Nephron progenitor cell (in vitro differentiated cells): Measurements from ENCODE around the gene TSPEAR.

Experiments
- DNase-seq: peaks from one replicate; pipeline ENCODE4 v3.0.0; 2021
- H3K27ac Mint-ChIP-seq: 2 replicates; pipeline ENCODE4 v1.8.0; 2021; ENCODE audit warnings: mild to moderate bottlenecking, moderate library complexity, mixed read lengths
- H3K27me3 Mint-ChIP-seq: 2 replicates; pipeline ENCODE4 v1.8.0; 2021; ENCODE audit warnings: mild to moderate bottlenecking, low read depth, mixed read lengths; ENCODE audit not compliant: poor library complexity
- H3K36me3 Mint-ChIP-seq: 2 replicates; pipeline ENCODE4 v1.8.0; 2021; ENCODE audit warnings: low read depth, mixed read lengths
- H3K4me1 Mint-ChIP-seq: 2 replicates; pipeline ENCODE4 v1.8.0; 2021; ENCODE audit warnings: mixed read lengths
- H3K4me3 Mint-ChIP-seq: 2 replicates; pipeline ENCODE4 v1.8.0; 2021; ENCODE audit warnings: mild to moderate bottlenecking, moderate library complexity, mixed read lengths
- H3K9me3 Mint-ChIP-seq: 2 replicates; pipeline ENCODE4 v1.8.0; 2021; ENCODE audit warnings: mild to moderate bottlenecking, moderate library complexity, mixed read lengths
- TF ChIP-seq, protein P1 (sequence below): fragments of 200-600 bp; sonication (generic); IDR thresholded peaks from 2 replicates; pipeline ENCODE4 v1.5.0; 2021; ENCODE audit warnings: antibody characterized with exemption

TSPEAR gene

GRCh38 chr21:44557491-44558328, 153.7 kb downstream of the TSPEAR start:
- Mint-ChIP-seq H3K27ac (no peak overlapping the region), H3K9me3 (peaks cover 31% of the 10 kb centered on the region), H3K4me1 (peaks cover 22% of the 10 kb centered on the region), H3K36me3 (no peaks in the 10 kb centered on the region), H3K4me3 (no peak overlapping the region), H3K27me3 (peaks cover 15% of the 10 kb centered on the region)
- TF ChIP-seq, protein P1, sequence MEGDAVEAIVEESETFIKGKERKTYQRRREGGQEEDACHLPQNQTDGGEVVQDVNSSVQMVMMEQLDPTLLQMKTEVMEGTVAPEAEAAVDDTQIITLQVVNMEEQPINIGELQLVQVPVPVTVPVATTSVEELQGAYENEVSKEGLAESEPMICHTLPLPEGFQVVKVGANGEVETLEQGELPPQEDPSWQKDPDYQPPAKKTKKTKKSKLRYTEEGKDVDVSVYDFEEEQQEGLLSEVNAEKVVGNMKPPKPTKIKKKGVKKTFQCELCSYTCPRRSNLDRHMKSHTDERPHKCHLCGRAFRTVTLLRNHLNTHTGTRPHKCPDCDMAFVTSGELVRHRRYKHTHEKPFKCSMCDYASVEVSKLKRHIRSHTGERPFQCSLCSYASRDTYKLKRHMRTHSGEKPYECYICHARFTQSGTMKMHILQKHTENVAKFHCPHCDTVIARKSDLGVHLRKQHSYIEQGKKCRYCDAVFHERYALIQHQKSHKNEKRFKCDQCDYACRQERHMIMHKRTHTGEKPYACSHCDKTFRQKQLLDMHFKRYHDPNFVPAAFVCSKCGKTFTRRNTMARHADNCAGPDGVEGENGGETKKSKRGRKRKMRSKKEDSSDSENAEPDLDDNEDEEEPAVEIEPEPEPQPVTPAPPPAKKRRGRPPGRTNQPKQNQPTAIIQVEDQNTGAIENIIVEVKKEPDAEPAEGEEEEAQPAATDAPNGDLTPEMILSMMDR = no peak
- DNase-seq = no peak

DNA sequence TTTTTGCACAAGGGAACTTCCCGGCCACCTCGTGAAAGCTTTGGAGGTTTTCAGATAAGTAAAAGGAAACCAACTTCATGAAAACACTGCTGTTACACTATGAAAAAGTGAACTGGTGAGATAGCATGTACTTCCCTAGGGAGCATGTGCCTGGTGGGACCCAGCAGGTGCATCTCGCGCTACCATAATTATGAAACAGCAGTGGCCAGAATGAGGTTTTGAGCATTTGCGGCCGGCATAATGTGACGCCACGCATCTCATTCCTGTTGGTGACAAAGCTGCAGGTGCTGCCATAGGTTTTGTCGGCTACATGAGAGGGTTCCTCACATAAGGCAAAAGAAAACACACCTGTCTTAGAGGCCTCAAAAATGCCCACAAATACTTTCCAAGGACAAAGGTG, 154.5 kb downstream of the TSPEAR start:
- TF ChIP-seq, protein P1 = no peak
- DNase-seq = no peak
- peaks cover 26% of the 10 kb centered on the region for H3K4me1 Mint-ChIP-seq
- H3K27me3 Mint-ChIP-seq = peaks cover 8% of the 10 kb centered on the region
- no peaks in the 10 kb centered on the region for H3K36me3 Mint-ChIP-seq
- H3K4me3 Mint-ChIP-seq = peak overlapping the region; percentile 20
- peaks cover 25% of the 10 kb centered on the region for H3K9me3 Mint-ChIP-seq
- no peak overlapping the region for H3K27ac Mint-ChIP-seq

GRCh38 chr21:44555200-44555875, 156.0 kb downstream of the TSPEAR start:
- TF ChIP-seq, protein P1 = no peak
- H3K27ac Mint-ChIP-seq = peak overlapping the region; percentile 37
- no peaks in the 10 kb centered on the region for H3K36me3 Mint-ChIP-seq

GRCh38 chr21:44552681-44553080, 158.7 kb downstream of the TSPEAR start:
- peaks cover 3% of the 10 kb centered on the region for H3K27me3 Mint-ChIP-seq
- peaks cover 51% of the 10 kb centered on the region for H3K4me1 Mint-ChIP-seq
- DNase-seq = no peak
- H3K4me3 Mint-ChIP-seq = no peak overlapping the region
- H3K36me3 Mint-ChIP-seq = peaks cover under 1% of the 10 kb centered on the region
- peaks cover 2% of the 10 kb centered on the region for H3K9me3 Mint-ChIP-seq
- TF ChIP-seq, protein P1 = no peak
- H3K27ac Mint-ChIP-seq = no peak overlapping the region

More at GRCh38 chr21:44555200-44555875, 156.0 kb downstream of the TSPEAR start:
- Mint-ChIP-seq H3K27me3 (peaks cover 5% of the 10 kb centered on the region), H3K4me1 (peaks cover 41% of the 10 kb centered on the region), H3K4me3 (no peak overlapping the region), H3K9me3 (peaks cover 11% of the 10 kb centered on the region)
- DNase-seq = no peak

- H3K27ac Mint-ChIP-seq = no peak overlapping the region
- H3K4me1 Mint-ChIP-seq = peaks cover 47% of the 10 kb centered on the region
- no peak for DNase-seq
- TF ChIP-seq, protein P1 = no peak
- H3K27me3 Mint-ChIP-seq = peaks cover 3% of the 10 kb centered on the region
- peaks cover 6% of the 10 kb centered on the region for H3K36me3 Mint-ChIP-seq
- H3K9me3 Mint-ChIP-seq = peaks cover 7% of the 10 kb centered on the region
- H3K4me3 Mint-ChIP-seq = no peak overlapping the region
Observed at GRCh38 chr21:44552136-44552535, 159.2 kb downstream of the TSPEAR start.
